NOMO-1 treated with DMSO at 0.1 percent for 48 hours (cell line): ENCODE data around the gene ELP5.

ENCODE experiments used
- DNase-seq: peaks from one replicate; lab custom pipeline; 2025; ENCODE audit not compliant: unreplicated experiment; lab: John Stamatoyannopoulos, UW

The ELP5 gene

GRCh38 chr17:7308625-7309433, 56.8 kb downstream of the ELP5 start:
- peak; percentile 76 for DNase-seq
